NCI-H345 treated with DMSO at 0.1 percent for 48 hours (cell line): ENCODE measurements around the gene FAM50A.

ENCODE experiments used
- DNase-seq: peaks from one replicate; lab custom pipeline; 2025; ENCODE audit not compliant: unreplicated experiment; lab: John Stamatoyannopoulos, UW

FAM50A gene

GRCh38 chrX:154437971-154438893 is 5.7 kb upstream of the FAM50A start:
- DNase-seq = no peak

GRCh38 chrX:154439841-154440240 is 4.1 kb upstream of the FAM50A start:
- DNase-seq = no peak

GRCh38 chrX:154440623-154441357 is 3.2 kb upstream of the FAM50A start:
- no peak for DNase-seq

- no peak for DNase-seq
Observed at GRCh38 chrX:154441564-154441963, 2.4 kb upstream of the FAM50A start.

GRCh38 chrX:154441984-154442707 is 1.8 kb upstream of the FAM50A start:
- no peak for DNase-seq

- no peak for DNase-seq
Observed at GRCh38 chrX:154443479-154443910, 446 bp upstream of the FAM50A start.

GRCh38 chrX:154444755-154445246 is 860 bp downstream of the FAM50A start:
- no peak for DNase-seq

- DNase-seq = no peak
Observed at GRCh38 chrX:154445776-154446175, 1.8 kb downstream of the FAM50A start.

- no peak for DNase-seq
Observed at GRCh38 chrX:154446430-154446829, 2.5 kb downstream of the FAM50A start.

- DNase-seq = no peak
Observed at GRCh38 chrX:154448484-154448883, 4.5 kb downstream of the FAM50A start.

- no peak for DNase-seq
Observed at GRCh38 chrX:154449618-154450017, 5.7 kb downstream of the FAM50A start.

GRCh38 chrX:154450312-154450711 is 6.4 kb downstream of the FAM50A start:
- no peak for DNase-seq

- DNase-seq = no peak
Observed at GRCh38 chrX:154452823-154453222, 8.9 kb downstream of the FAM50A start.

- peak; percentile 13 for DNase-seq
Observed at GRCh38 chrX:154457491-154458115, 13.7 kb downstream of the FAM50A start.

- no peak for DNase-seq
Observed at GRCh38 chrX:154458116-154458953, 14.4 kb downstream of the FAM50A start, which contains the start of gene PLXNA3. TSS of gene PLXNA3 (plus strand) at chrX:154458281. CDS start at chrX:154460184, 1,903 bp downstream.

GRCh38 chrX:154458954-154459778 is 15.2 kb downstream of the FAM50A start:
- DNase-seq = no peak

- no peak for DNase-seq
Observed at GRCh38 chrX:154459832-154460231, 15.9 kb downstream of the FAM50A start.

- no peak for DNase-seq
Observed at GRCh38 chrX:154460326-154460725, 16.4 kb downstream of the FAM50A start.

GRCh38 chrX:154462396-154462795 is 18.5 kb downstream of the FAM50A start:
- DNase-seq = no peak
